GM23338 (cell line): ENCODE results near the gene MAOA. TPM values are rescaled to one million over a fixed set of nuclear protein-coding genes. Genes with fewer than 3 reads are reported as not detected.

Source experiments
- ATAC-seq: fragments of 200-7000 bp; cut with Tn5 transposase; 3 replicates; pipeline ENCODE4 v1.9.1; 2020
- DNase-seq: peaks from one replicate; pipeline ENCODE4 v3.0.0-alpha.2; 2015; ENCODE audit warnings: low spot score
- H2AFZ ChIP-seq: fragments of 200-600 bp; sonication (generic); 2 replicates; pipeline ENCODE4 v1.8.0; 2016; ENCODE audit warnings: antibody characterized with exemption, mild to moderate bottlenecking, moderate library complexity
- H3F3A ChIP-seq: fragments of 200-600 bp; sonication (generic); replicated peaks from 2 replicates; pipeline ENCODE4 v1.8.0; 2017; ENCODE audit warnings: antibody characterized with exemption, mixed run types, low read depth
- H3K27ac ChIP-seq: fragments of 200-600 bp; sonication (generic); 2 replicates; pipeline ENCODE4 v1.6.1; 2016; ENCODE audit warnings: low read depth
- H3K27me3 ChIP-seq: fragments of 200-600 bp; sonication (generic); 2 replicates; pipeline ENCODE4 v1.8.0; 2016; ENCODE audit warnings: mild to moderate bottlenecking, mixed run types, moderate library complexity; ENCODE audit not compliant: insufficient read depth
- H3K36me3 ChIP-seq: fragments of 200-600 bp; sonication (generic); 2 replicates; pipeline ENCODE4 v1.8.0; 2016; ENCODE audit warnings: mild to moderate bottlenecking; ENCODE audit not compliant: insufficient read depth
- H3K4me1 ChIP-seq: fragments of 200-600 bp; sonication (generic); 2 replicates; pipeline ENCODE4 v1.8.0; 2016; ENCODE audit warnings: mild to moderate bottlenecking, moderate library complexity; ENCODE audit not compliant: insufficient read depth
- H3K4me2 ChIP-seq: fragments of 200-600 bp; sonication (generic); 2 replicates; pipeline ENCODE4 v1.7.1; 2017; ENCODE audit warnings: mixed run types
- H3K4me3 ChIP-seq: fragments of 200-600 bp; sonication (generic); 2 replicates; pipeline ENCODE4 v1.6.1; 2016; ENCODE audit warnings: mixed run types
- H3K79me2 ChIP-seq: fragments of 200-600 bp; sonication (generic); replicated peaks from 2 replicates; pipeline ENCODE4 v1.8.0; 2017; ENCODE audit warnings: mild to moderate bottlenecking; ENCODE audit not compliant: insufficient read depth
- H3K9me2 ChIP-seq: fragments of 200-600 bp; sonication (generic); 2 replicates; pipeline ENCODE4 v1.8.0; 2017; ENCODE audit not compliant: insufficient read depth
- H4K20me1 ChIP-seq: fragments of 200-600 bp; sonication (generic); replicated peaks from 2 replicates; pipeline ENCODE4 v1.8.0; 2017; ENCODE audit warnings: mild to moderate bottlenecking; ENCODE audit not compliant: insufficient read depth
- H3K27ac Mint-ChIP-seq: 2 replicates; pipeline ENCODE4 v1.8.0; 2020; ENCODE audit warnings: inconsistent platforms, mild to moderate bottlenecking, moderate library complexity, mixed read lengths
- H3K27me3 Mint-ChIP-seq: 3 replicates; pipeline ENCODE4 v1.8.0; 2022; ENCODE audit warnings: low read depth, mild to moderate bottlenecking, moderate library complexity, mixed read lengths, inconsistent platforms; ENCODE audit not compliant: insufficient read depth, poor library complexity
- H3K36me3 Mint-ChIP-seq: 3 replicates; pipeline ENCODE4 v1.8.0; 2021; ENCODE audit warnings: low read depth, mild to moderate bottlenecking, inconsistent platforms, moderate library complexity, mixed read lengths
- H3K4me1 Mint-ChIP-seq: 3 replicates; pipeline ENCODE4 v1.8.0; 2020; ENCODE audit warnings: mild to moderate bottlenecking, inconsistent platforms, mixed read lengths
- H3K4me3 Mint-ChIP-seq: 3 replicates; pipeline ENCODE4 v1.8.0; 2021; ENCODE audit warnings: moderate library complexity, mild to moderate bottlenecking, inconsistent platforms, mixed read lengths
- H3K9me3 Mint-ChIP-seq: 3 replicates; pipeline ENCODE4 v1.8.0; 2020; ENCODE audit warnings: moderate library complexity, mild to moderate bottlenecking, inconsistent platforms, mixed read lengths
- CREB1 ChIP-seq: fragments of 250-450 bp; sonication (Bioruptor Pico); IDR thresholded peaks from 2 replicates; pipeline ENCODE4 v1.5.0; 2020; ENCODE audit warnings: low read depth, mild to moderate bottlenecking, moderate library complexity
- ETS1 ChIP-seq: IDR thresholded peaks from 2 replicates; pipeline ENCODE4 v1.6.1; 2016; ENCODE audit warnings: antibody characterized with exemption
- EZH2phosphoT487 ChIP-seq: fragments of 200-600 bp; sonication (generic); IDR thresholded peaks from one replicate; pipeline ENCODE4 v1.8.1; 2018; ENCODE audit warnings: antibody characterized with exemption; ENCODE audit not compliant: unreplicated experiment
- JUNB ChIP-seq: IDR thresholded peaks from one replicate; pipeline ENCODE4 v1.6.1; 2016; ENCODE audit warnings: antibody characterized with exemption; ENCODE audit not compliant: unreplicated experiment
- NANOG ChIP-seq: IDR thresholded peaks from 2 replicates; pipeline ENCODE4 v1.6.1; 2016; ENCODE audit warnings: antibody characterized with exemption, borderline replicate concordance
- REST ChIP-seq: IDR thresholded peaks from one replicate; pipeline ENCODE4 v1.6.1; 2018; ENCODE audit warnings: antibody characterized with exemption; ENCODE audit not compliant: unreplicated experiment
- ZNF462 ChIP-seq: fragments of 250-450 bp; sonication (Bioruptor Pico); IDR thresholded peaks from 2 replicates; pipeline ENCODE4 v1.5.0; 2020; ENCODE audit warnings: mild to moderate bottlenecking, moderate library complexity
- polyA plus RNA-seq: library from polyadenylated mRNA; unstranded; fragments of >200 nt; fragmentation: Nextera tagmentation; extraction: Ambion mirVana; gene quantifications from 2 replicates; pipeline ENCODE4 v1.2.1, GENCODE V29; 2016
- total RNA-seq: library from RNA; depleted of rRNA; stranded (reverse); fragments of >200 nt; shearing (Covaris generic); gene quantifications from 2 replicates; pipeline ENCODE4 v1.2.3, GENCODE V29; 2014

MAOA gene
- total and polyA plus RNA-seq, 2 experiments from 2014 or later: 3.2 to 5.2 TPM

GRCh38 chrX:43707812-43708548, 51.9 kb downstream of the MAOA start:
- Histone ChIP-seq H3K27ac (no peak overlapping the region), H3K27me3 (no peaks in the 10 kb centered on the region), H3K79me2 (no peaks in the 10 kb centered on the region), H3K4me1 (no peaks in the 10 kb centered on the region), H3K36me3 (no peaks in the 10 kb centered on the region), H3K9me2 (no peaks in the 10 kb centered on the region), H4K20me1 (no peaks in the 10 kb centered on the region), H2AFZ (no peak overlapping the region), H3K4me3 (no peak overlapping the region), H3F3A (no peaks in the 10 kb centered on the region), H3K4me2 (no peak overlapping the region)
- TF ChIP-seq ZNF462 (CRISPR knock-in tag) (no peak), REST (no peak), ETS1 (no peak), NANOG (no peak), EZH2phosphoT487 (no peak), JUNB (no peak), CREB1 (CRISPR knock-in tag) (no peak)
- H3K9me3 Mint-ChIP-seq: 0 out of 3 replicates have a peak, but pooled peaks cover under 1% of the 10 kb centered on the region
- H3K36me3 Mint-ChIP-seq: 0 out of 3 replicates have a peak, but pooled peaks cover under 1% of the 10 kb centered on the region
- no peaks in the 10 kb centered on the region; the same call in 2 of the 3 replicates for H3K4me1 Mint-ChIP-seq
- H3K4me3 Mint-ChIP-seq: no peak overlapping the region
- no peak for ATAC-seq
- no peaks in the 10 kb centered on the region for H3K27me3 Mint-ChIP-seq
- no peak for DNase-seq
- H3K27ac Mint-ChIP-seq: no peak overlapping the region
